ENCODE results near the gene ATP9A.
A peak's percentile ranks its signal among the peaks of the same experiment; 100 is the strongest.

The ATP9A gene

DNA sequence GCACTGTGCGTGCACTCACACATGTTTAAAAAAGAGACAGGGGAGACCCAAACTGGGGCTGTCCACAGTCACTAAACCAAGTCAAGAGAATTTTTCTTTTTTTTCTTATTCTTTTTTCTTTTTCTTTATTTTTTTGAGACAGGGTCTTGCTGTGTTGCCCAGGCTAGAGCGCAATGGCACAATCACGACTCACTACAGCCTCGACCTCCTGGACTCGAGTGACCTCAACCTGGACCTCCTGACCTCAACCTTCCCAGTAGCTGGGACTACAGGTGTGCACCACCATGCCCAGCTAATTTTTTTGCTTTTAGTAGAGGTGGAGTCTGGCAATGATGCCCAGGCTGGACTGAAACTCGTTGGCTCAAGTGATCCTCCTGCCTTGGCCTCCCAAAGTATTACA is 136.2 kb downstream of the ATP9A start:
- Histone ChIP-seq H3K4me3 (ENCODE audit: low read length in 2 of 2) (no peak overlapping the region), H3K9ac (ENCODE audit: low read depth, low read length, poor library complexity) (no peak overlapping the region), H2BK5ac (ENCODE audit: low read length) (no peak overlapping the region), H3K4me2 (ENCODE audit: insufficient read depth, low read length, poor library complexity, severe bottlenecking) (no peak overlapping the region), H2BK120ac (ENCODE audit: low read depth, low read length) (no peak overlapping the region), H4K91ac (ENCODE audit: low read depth, low read length, poor library complexity) (no peak overlapping the region), H3K9me3 (replicated peaks in 1 of 2; ENCODE audit: control insufficient read depth in 2 of 2, insufficient read depth in 1 of 2, low read depth in 1 of 2, low read length in 2 of 2) (no peaks in the 10 kb centered on the region), H2BK15ac (ENCODE audit: low read length) (no peak overlapping the region), H3K4ac (ENCODE audit: low read length) (no peak overlapping the region), H3K27me3 (ENCODE audit: control insufficient read depth in 3 of 3, insufficient read depth in 3 of 3, low read depth in 1 of 3, low read length in 3 of 3) (no peaks in the 10 kb centered on the region), H2BK12ac (ENCODE audit: low read length) (no peak overlapping the region), H3K23ac (ENCODE audit: low read depth, low read length, poor library complexity) (no peak overlapping the region), H3K79me1 (ENCODE audit: low read depth, low read length) (no peaks in the 10 kb centered on the region), H3K4me1 (ENCODE audit: control insufficient read depth in 2 of 2, insufficient read depth in 1 of 2, low read depth in 1 of 2, low read length in 2 of 2) (no peaks in the 10 kb centered on the region), H3K14ac (ENCODE audit: low read length) (no peak overlapping the region), H4K8ac (ENCODE audit: low read depth, low read length) (no peak overlapping the region), H3K18ac (ENCODE audit: low read length) (no peak overlapping the region), H2AFZ (ENCODE audit: low read length) (no peak overlapping the region), H2AK5ac (ENCODE audit: low read depth, low read length) (no peak overlapping the region), H3K36me3 (replicated peaks in 1 of 2; ENCODE audit: control insufficient read depth in 2 of 2, insufficient read depth in 2 of 2, low read length in 2 of 2) (peaks cover 0 to 29% of the 10 kb centered on the region in 2 donors), H3K27ac (replicated peaks; ENCODE audit: low read length) (no peak overlapping the region)
- DNase-seq (ENCODE audit: low spot score), result no peak
- WGBS, 2 donors (ENCODE audit: extremely low coverage in 2 of 2, insufficient read length in 2 of 2, insufficient replicate concordance in 1 of 2), result no CpG with 5 or more reads among the region's 6 CpGs

DNA sequence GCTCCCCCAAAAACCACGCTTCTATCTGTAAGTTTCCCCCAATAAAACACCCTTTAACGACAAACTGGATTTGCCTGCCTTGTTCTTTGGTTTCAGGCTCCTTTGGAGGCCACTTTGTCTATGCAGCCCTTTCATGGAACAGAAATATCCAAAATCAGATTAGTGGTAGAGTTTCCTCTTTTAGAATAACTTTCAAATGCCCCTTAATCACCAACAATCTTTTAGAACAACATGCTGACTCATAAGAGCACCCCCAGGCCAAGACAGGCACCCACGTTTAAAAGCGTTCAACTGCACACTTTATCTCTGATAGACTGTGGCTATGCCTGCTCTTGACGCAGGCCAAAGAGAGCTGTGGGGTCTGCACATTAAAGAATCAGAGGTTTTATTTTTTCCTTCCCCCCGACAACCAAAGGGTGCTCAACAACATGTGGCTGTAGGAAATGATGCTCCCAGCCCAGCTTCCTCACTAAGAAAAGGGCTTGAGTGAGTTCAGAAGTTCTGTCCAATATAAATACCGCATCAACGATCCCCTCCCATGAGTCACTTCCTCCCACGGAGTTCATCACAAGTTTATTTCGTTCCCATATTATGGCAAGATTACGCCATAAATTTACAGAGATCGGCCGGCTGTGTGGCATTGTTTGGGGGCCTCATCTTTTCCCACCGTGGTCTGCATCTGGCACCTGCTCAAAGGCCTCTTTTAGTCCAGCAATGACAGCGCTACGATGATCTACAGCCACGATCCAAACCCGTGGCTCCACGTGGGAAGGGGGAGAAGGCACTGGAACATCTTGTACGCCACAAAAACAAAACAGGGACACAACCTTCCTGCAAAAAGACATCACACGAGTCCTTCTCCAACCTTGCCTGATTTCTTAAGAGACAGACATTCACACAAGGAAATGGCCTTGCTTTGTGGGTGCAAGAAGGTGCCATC is 136.9 kb downstream of the ATP9A start:
- no peak overlapping the region for H3K27ac ChIP-seq (replicated peaks; ENCODE audit: low read length)
- H2AK5ac ChIP-seq (ENCODE audit: low read depth, low read length), result no peak overlapping the region
- DNase-seq (ENCODE audit: low spot score), result no peak
- no peak overlapping the region for H2BK15ac ChIP-seq (ENCODE audit: low read length)
- no peak overlapping the region for H4K91ac ChIP-seq (ENCODE audit: low read depth, low read length, poor library complexity)
- no peak overlapping the region for H3K14ac ChIP-seq (ENCODE audit: low read length)
- H2AFZ ChIP-seq (ENCODE audit: low read length), result no peak overlapping the region
- H4K8ac ChIP-seq (ENCODE audit: low read depth, low read length), result no peak overlapping the region
- no peaks in the 10 kb centered on the region for H3K9me3 ChIP-seq (replicated peaks in 1 of 2; ENCODE audit: control insufficient read depth in 2 of 2, insufficient read depth in 1 of 2, low read depth in 1 of 2, low read length in 2 of 2)
- no peaks in the 10 kb centered on the region for H3K27me3 ChIP-seq (ENCODE audit: control insufficient read depth in 3 of 3, insufficient read depth in 3 of 3, low read depth in 1 of 3, low read length in 3 of 3)
- H3K36me3 ChIP-seq (replicated peaks in 1 of 2; ENCODE audit: control insufficient read depth in 2 of 2, insufficient read depth in 2 of 2, low read length in 2 of 2), result peaks cover 0 to 25% of the 10 kb centered on the region in 2 donors
- no peak overlapping the region for H3K9ac ChIP-seq (ENCODE audit: low read depth, low read length, poor library complexity)
- no peak overlapping the region for H2BK120ac ChIP-seq (ENCODE audit: low read depth, low read length)
- H3K18ac ChIP-seq (ENCODE audit: low read length), result no peak overlapping the region
- no CpG with 5 or more reads among the region's 21 CpGs for WGBS, 2 donors (ENCODE audit: extremely low coverage in 2 of 2, insufficient read length in 2 of 2, insufficient replicate concordance in 1 of 2)
- H3K79me1 ChIP-seq (ENCODE audit: low read depth, low read length), result no peaks in the 10 kb centered on the region
- H3K4me1 ChIP-seq (ENCODE audit: control insufficient read depth in 2 of 2, insufficient read depth in 1 of 2, low read depth in 1 of 2, low read length in 2 of 2), result no peaks in the 10 kb centered on the region
- no peak overlapping the region for H3K23ac ChIP-seq (ENCODE audit: low read depth, low read length, poor library complexity)
- H3K4ac ChIP-seq (ENCODE audit: low read length), result no peak overlapping the region
- no peak overlapping the region for H3K4me3 ChIP-seq (ENCODE audit: low read length in 2 of 2)
- H3K4me2 ChIP-seq (ENCODE audit: insufficient read depth, low read length, poor library complexity, severe bottlenecking), result no peak overlapping the region
- H2BK12ac ChIP-seq (ENCODE audit: low read length), result no peak overlapping the region
- H2BK5ac ChIP-seq (ENCODE audit: low read length), result no peak overlapping the region

DNA sequence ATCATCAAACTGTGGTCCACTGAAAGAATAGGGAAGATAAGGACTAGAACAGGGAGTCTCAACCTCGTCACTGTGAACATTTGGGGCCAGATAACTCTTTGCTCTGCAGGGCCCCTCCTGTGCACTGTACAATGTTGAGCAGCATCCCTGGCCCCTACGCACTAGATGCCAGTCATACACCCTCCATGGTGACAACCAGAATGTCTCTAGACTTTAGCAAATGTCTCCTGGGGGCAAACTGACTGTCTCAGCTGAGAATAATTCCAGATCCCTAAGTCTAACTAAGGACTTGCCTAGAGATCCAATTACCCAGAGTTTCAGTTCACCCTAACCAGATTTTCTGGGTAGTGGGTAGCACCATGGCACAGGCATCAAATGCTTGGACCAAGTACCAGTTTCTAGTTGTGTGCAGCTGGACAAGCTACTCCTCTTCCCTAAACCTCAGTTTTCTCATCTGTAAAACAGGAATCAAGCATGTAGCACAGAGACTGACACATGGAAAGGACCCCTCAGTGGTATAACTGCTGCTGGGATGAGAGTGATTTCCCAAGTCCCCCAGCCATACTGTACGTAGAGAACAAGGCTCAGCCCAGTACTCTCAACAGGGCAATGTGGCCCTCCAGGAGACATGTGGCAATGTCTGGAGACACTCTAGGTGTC is 138.7 kb downstream of the ATP9A start:
- no peak overlapping the region for H3K4ac ChIP-seq (ENCODE audit: low read length)
- H4K91ac ChIP-seq (ENCODE audit: low read depth, low read length, poor library complexity), result no peak overlapping the region
- H3K23ac ChIP-seq (ENCODE audit: low read depth, low read length, poor library complexity), result no peak overlapping the region
- no peaks in the 10 kb centered on the region for H3K27me3 ChIP-seq (ENCODE audit: control insufficient read depth in 3 of 3, insufficient read depth in 3 of 3, low read depth in 1 of 3, low read length in 3 of 3)
- peak overlapping the region; percentile 9 for H3K9ac ChIP-seq (ENCODE audit: low read depth, low read length, poor library complexity)
- no peak overlapping the region for H2BK15ac ChIP-seq (ENCODE audit: low read length)
- H2BK12ac ChIP-seq (ENCODE audit: low read length), result no peak overlapping the region
- no peak for DNase-seq (ENCODE audit: low spot score)
- no peaks in the 10 kb centered on the region for H3K79me1 ChIP-seq (ENCODE audit: low read depth, low read length)
- no peak overlapping the region for H2BK5ac ChIP-seq (ENCODE audit: low read length)
- no peak overlapping the region for H3K14ac ChIP-seq (ENCODE audit: low read length)
- peaks cover 0 to 23% of the 10 kb centered on the region in 2 donors for H3K36me3 ChIP-seq (replicated peaks in 1 of 2; ENCODE audit: control insufficient read depth in 2 of 2, insufficient read depth in 2 of 2, low read length in 2 of 2)
- H3K18ac ChIP-seq (ENCODE audit: low read length), result no peak overlapping the region
- no peaks in the 10 kb centered on the region for H3K9me3 ChIP-seq (replicated peaks in 1 of 2; ENCODE audit: control insufficient read depth in 2 of 2, insufficient read depth in 1 of 2, low read depth in 1 of 2, low read length in 2 of 2)
- H3K4me1 ChIP-seq (ENCODE audit: control insufficient read depth in 2 of 2, insufficient read depth in 1 of 2, low read depth in 1 of 2, low read length in 2 of 2), result peaks cover 0 to under 1% of the 10 kb centered on the region in 2 donors
- no peak overlapping the region for H3K27ac ChIP-seq (replicated peaks; ENCODE audit: low read length)
- no peak overlapping the region for H2BK120ac ChIP-seq (ENCODE audit: low read depth, low read length)
- H3K4me3 ChIP-seq (ENCODE audit: low read length in 2 of 2), result no peak overlapping the region
- H2AFZ ChIP-seq (ENCODE audit: low read length), result no peak overlapping the region
- no CpG with 5 or more reads among the region's 3 CpGs for WGBS, 2 donors (ENCODE audit: extremely low coverage in 2 of 2, insufficient read length in 2 of 2, insufficient replicate concordance in 1 of 2)
- H4K8ac ChIP-seq (ENCODE audit: low read depth, low read length), result no peak overlapping the region
- H2AK5ac ChIP-seq (ENCODE audit: low read depth, low read length), result no peak overlapping the region
- no peak overlapping the region for H3K4me2 ChIP-seq (ENCODE audit: insufficient read depth, low read length, poor library complexity, severe bottlenecking)
